ENCODE data around the gene MOCOS. TPM values are rescaled to one million over a fixed set of nuclear protein-coding genes. Genes with fewer than 3 reads are reported as not detected.
A peak's percentile ranks its signal among the peaks of the same experiment; 100 is the strongest.

Gene MOCOS
- total and polyA plus RNA-seq, 2 of the 13 experiments (the other 11 are each of a cell fraction or from before 2014, with no cell fraction given), result 7.7 to 15.4 TPM

GRCh38 chr18:36186461-36187192 is 670 bp upstream of the MOCOS start (continued):
- TF ChIP-seq ARID4A (CRISPR knock-in tag; IDR thresholded peaks at IDR 0.05; ENCODE audit: borderline replicate concordance), result no peak
- TF ChIP-seq U2AF2 (IDR thresholded peaks at IDR 0.05; ENCODE audit: low read depth, low read length), result no peak
- TF ChIP-seq ZBTB33 (CRISPR knock-in tag; IDR thresholded peaks at IDR 0.05), result 0 out of 2 replicates have a peak, but pooled peaks have one; percentile 43
